ENCODE results near the gene OPRM1.

OPRM1 gene

GRCh38 chr6:154243793-154244750 lies 205.0 kb downstream of the OPRM1 start:
- DNase-seq: no peak

GRCh38 chr6:154245506-154245905 lies 206.5 kb downstream of the OPRM1 start:
- DNase-seq: no peak

- DNase-seq: no peak
Measured at GRCh38 chr6:154246723-154247118, 207.7 kb downstream of the OPRM1 start.

GRCh38 chr6:154247119-154247861 lies 208.2 kb downstream of the OPRM1 start:
- DNase-seq: no peak

- no peak for DNase-seq
Measured at GRCh38 chr6:154249499-154250298, 210.7 kb downstream of the OPRM1 start.

GRCh38 chr6:154251116-154251515 lies 212.1 kb downstream of the OPRM1 start:
- no peak for DNase-seq

- DNase-seq: no peak
Measured at GRCh38 chr6:154252678-154253077, 213.6 kb downstream of the OPRM1 start.

- DNase-seq: no peak
Measured at GRCh38 chr6:154257067-154257466, 218.0 kb downstream of the OPRM1 start.

- no peak for DNase-seq
Measured at GRCh38 chr6:154258064-154258757, 219.2 kb downstream of the OPRM1 start.

- DNase-seq: no peak
Measured at GRCh38 chr6:154261688-154262397, 222.8 kb downstream of the OPRM1 start.

GRCh38 chr6:154266560-154267099 lies 227.6 kb downstream of the OPRM1 start:
- no peak for DNase-seq

GRCh38 chr6:154267508-154268106 lies 228.6 kb downstream of the OPRM1 start:
- no peak for DNase-seq

- DNase-seq: no peak
Measured at GRCh38 chr6:154268486-154268885, 229.4 kb downstream of the OPRM1 start.

- DNase-seq: no peak
Measured at GRCh38 chr6:154274168-154274567, 235.1 kb downstream of the OPRM1 start.

- no peak for DNase-seq
Measured at GRCh38 chr6:154276810-154277628, 238.0 kb downstream of the OPRM1 start.

- no peak for DNase-seq
Measured at GRCh38 chr6:154277629-154278017, 238.6 kb downstream of the OPRM1 start.

- DNase-seq: no peak
Measured at GRCh38 chr6:154280521-154280920, 241.5 kb downstream of the OPRM1 start.

GRCh38 chr6:154284313-154284853 lies 245.3 kb downstream of the OPRM1 start:
- no peak for DNase-seq

- DNase-seq: no peak
Measured at GRCh38 chr6:154285826-154286225, 246.8 kb downstream of the OPRM1 start.
